ENCODE data around the gene DENND1A. TPM values are rescaled to one million over a fixed set of nuclear protein-coding genes. Genes with fewer than 3 reads are reported as not detected.

Gene DENND1A
- total RNA-seq, 1 experiment from 2014 or later: 13.0 TPM

- CTCF ChIA-PET: no interaction called here
- DNase-seq: no peak
- Mint-ChIP-seq H3K36me3 (ENCODE audit: insufficient read depth, unreplicated experiment) (no peaks in the 10 kb centered on the region), H3K9me3 (ENCODE audit: low read depth, unreplicated experiment) (no peaks in the 10 kb centered on the region), H3K27ac (ENCODE audit: unreplicated experiment) (no peak overlapping the region), H3K4me1 (ENCODE audit: low read depth, unreplicated experiment) (no peaks in the 10 kb centered on the region), H3K27me3 (ENCODE audit: unreplicated experiment) (no peaks in the 10 kb centered on the region), H3K4me3 (ENCODE audit: low read depth, unreplicated experiment) (no peak overlapping the region)
- BruUV-seq (replicated peaks): no TSS peak
- TF ChIP-seq, protein P1, sequence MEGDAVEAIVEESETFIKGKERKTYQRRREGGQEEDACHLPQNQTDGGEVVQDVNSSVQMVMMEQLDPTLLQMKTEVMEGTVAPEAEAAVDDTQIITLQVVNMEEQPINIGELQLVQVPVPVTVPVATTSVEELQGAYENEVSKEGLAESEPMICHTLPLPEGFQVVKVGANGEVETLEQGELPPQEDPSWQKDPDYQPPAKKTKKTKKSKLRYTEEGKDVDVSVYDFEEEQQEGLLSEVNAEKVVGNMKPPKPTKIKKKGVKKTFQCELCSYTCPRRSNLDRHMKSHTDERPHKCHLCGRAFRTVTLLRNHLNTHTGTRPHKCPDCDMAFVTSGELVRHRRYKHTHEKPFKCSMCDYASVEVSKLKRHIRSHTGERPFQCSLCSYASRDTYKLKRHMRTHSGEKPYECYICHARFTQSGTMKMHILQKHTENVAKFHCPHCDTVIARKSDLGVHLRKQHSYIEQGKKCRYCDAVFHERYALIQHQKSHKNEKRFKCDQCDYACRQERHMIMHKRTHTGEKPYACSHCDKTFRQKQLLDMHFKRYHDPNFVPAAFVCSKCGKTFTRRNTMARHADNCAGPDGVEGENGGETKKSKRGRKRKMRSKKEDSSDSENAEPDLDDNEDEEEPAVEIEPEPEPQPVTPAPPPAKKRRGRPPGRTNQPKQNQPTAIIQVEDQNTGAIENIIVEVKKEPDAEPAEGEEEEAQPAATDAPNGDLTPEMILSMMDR (IDR thresholded peaks at IDR 0.05; ENCODE audit: unreplicated experiment): no peak
- intact Hi-C loops (cut with micrococcal nuclease; ENCODE audit: unreplicated experiment): no loop called here
These were observed 307.1 kb downstream of the DENND1A start for GRCh38 chr9:123622711-123623241.

DNA sequence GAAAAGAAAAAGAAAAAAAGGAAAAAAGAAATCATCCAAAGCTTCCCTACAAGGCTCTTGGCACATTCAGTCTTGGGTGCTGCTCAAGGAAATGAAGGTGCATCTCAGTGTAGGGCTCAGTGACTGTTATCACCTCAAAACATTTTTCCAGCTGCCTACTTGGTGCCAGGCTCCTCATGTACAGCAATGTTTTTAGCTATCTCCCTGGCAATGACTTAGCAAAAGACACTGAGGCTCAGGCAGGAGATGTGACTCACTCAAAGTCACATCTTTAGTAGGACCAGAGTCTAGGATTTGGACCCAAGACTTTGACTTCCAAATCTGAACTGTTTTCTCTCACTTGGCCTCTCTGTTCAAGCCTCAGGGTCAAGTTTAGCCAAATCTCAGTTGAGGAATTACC lies 309.7 kb downstream of the DENND1A start:
- Mint-ChIP-seq H3K27me3 (ENCODE audit: unreplicated experiment) (no peaks in the 10 kb centered on the region), H3K4me3 (ENCODE audit: low read depth, unreplicated experiment) (no peak overlapping the region), H3K27ac (ENCODE audit: unreplicated experiment) (no peak overlapping the region), H3K4me1 (ENCODE audit: low read depth, unreplicated experiment) (no peaks in the 10 kb centered on the region), H3K9me3 (ENCODE audit: low read depth, unreplicated experiment) (no peaks in the 10 kb centered on the region), H3K36me3 (ENCODE audit: insufficient read depth, unreplicated experiment) (no peaks in the 10 kb centered on the region)
- CTCF ChIA-PET: interaction anchor here (0.7 kb wide), 1 partner anchor 131 kb away, joined by 5 read pairs; no protein-coding TSS in a partner anchor
- intact Hi-C loops (cut with micrococcal nuclease; ENCODE audit: unreplicated experiment): no loop called here
- TF ChIP-seq, protein P1 (IDR thresholded peaks at IDR 0.05; ENCODE audit: unreplicated experiment): no peak
- BruUV-seq (replicated peaks): no TSS peak
- DNase-seq: no peak

DNA sequence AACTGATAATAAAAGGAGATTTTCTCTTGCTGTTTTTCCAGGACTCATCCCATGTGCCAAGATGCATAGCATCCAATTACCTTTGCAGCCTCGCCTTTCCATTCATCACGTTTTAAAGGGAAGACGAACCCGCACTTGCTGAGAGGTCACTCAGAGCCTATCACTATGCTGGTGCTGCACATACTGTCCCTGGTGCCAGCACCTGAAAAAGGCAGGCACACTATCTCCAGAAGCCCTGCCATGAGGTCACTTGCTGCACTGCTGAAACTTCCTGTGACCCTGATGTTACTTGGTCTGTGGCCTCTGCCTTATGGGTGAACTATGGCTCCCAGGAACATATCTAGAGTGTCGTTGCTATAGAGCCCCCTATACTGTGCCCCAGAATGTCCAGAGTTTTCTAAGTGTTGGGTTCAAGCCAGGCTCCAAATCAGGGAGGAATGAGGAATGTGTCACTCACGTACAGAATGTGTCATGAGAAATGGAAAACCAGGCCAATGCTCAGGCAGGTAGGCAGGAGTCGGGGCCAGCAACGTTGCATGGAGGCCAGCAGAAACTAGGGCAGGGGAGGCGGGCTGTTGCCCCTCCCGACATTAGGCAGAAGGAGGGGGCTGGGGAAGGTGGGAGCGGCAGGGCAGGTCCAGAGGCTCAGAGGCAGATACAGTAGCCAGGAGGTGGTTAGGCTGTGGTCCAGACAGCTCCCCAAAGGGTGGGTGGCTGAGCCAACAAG lies 311.8 kb downstream of the DENND1A start:
- H3K27me3 Mint-ChIP-seq (ENCODE audit: unreplicated experiment): no peaks in the 10 kb centered on the region
- no peaks in the 10 kb centered on the region for H3K4me1 Mint-ChIP-seq (ENCODE audit: low read depth, unreplicated experiment)
- no peaks in the 10 kb centered on the region for H3K9me3 Mint-ChIP-seq (ENCODE audit: low read depth, unreplicated experiment)
- intact Hi-C loops (cut with micrococcal nuclease; ENCODE audit: unreplicated experiment): no loop called here
- H3K27ac Mint-ChIP-seq (ENCODE audit: unreplicated experiment): no peak overlapping the region
- DNase-seq: no peak
- no peak overlapping the region for H3K4me3 Mint-ChIP-seq (ENCODE audit: low read depth, unreplicated experiment)
- CTCF ChIA-PET: no interaction called here
- no TSS peak for BruUV-seq (replicated peaks)
- TF ChIP-seq, protein P1 (IDR thresholded peaks at IDR 0.05; ENCODE audit: unreplicated experiment): no peak
- no peaks in the 10 kb centered on the region for H3K36me3 Mint-ChIP-seq (ENCODE audit: insufficient read depth, unreplicated experiment)

GRCh38 chr9:123617286-123617685 lies 312.6 kb downstream of the DENND1A start:
- Mint-ChIP-seq H3K4me3 (ENCODE audit: low read depth, unreplicated experiment) (no peak overlapping the region), H3K27ac (ENCODE audit: unreplicated experiment) (no peak overlapping the region), H3K36me3 (ENCODE audit: insufficient read depth, unreplicated experiment) (no peaks in the 10 kb centered on the region), H3K27me3 (ENCODE audit: unreplicated experiment) (no peaks in the 10 kb centered on the region), H3K4me1 (ENCODE audit: low read depth, unreplicated experiment) (no peaks in the 10 kb centered on the region), H3K9me3 (ENCODE audit: low read depth, unreplicated experiment) (no peaks in the 10 kb centered on the region)
- TF ChIP-seq, protein P1 (IDR thresholded peaks at IDR 0.05; ENCODE audit: unreplicated experiment): no peak
- CTCF ChIA-PET: no interaction called here
- no peak for DNase-seq
- intact Hi-C loops (cut with micrococcal nuclease; ENCODE audit: unreplicated experiment): no loop called here
- no TSS peak for BruUV-seq (replicated peaks)

Data from Calu3 (cell line).